HepG2 (cell line): ENCODE data around the gene OGA. TPM values are rescaled to one million over a fixed set of nuclear protein-coding genes. Genes with fewer than 3 reads are reported as not detected.
A peak's percentile ranks its signal among the peaks of the same experiment; 100 is the strongest.

ENCODE experiments used
- CBFB ChIP-seq: sonication (generic); formaldehyde crosslinking; IDR thresholded peaks from 2 replicates; pipeline ENCODE4 v1.4.0; 2020; ENCODE audit warnings: missing genetic modification reagents
- CENPT ChIP-seq: sonication (generic); formaldehyde crosslinking; IDR thresholded peaks from 2 replicates; pipeline ENCODE4 v1.8.0; 2022; ENCODE audit warnings: low read depth, mild to moderate bottlenecking, moderate library complexity, missing genetic modification reagents
- HHEX ChIP-seq: IDR thresholded peaks from 2 replicates; pipeline ENCODE4 v1.6.1; 2016; ENCODE audit warnings: control low read depth
- HOXD1 ChIP-seq: sonication (generic); formaldehyde crosslinking; IDR thresholded peaks from 2 replicates; pipeline ENCODE4 v1.5.0; 2020; ENCODE audit warnings: missing genetic modification reagents
- MED1 ChIP-seq: sonication (generic); formaldehyde crosslinking; IDR thresholded peaks from 2 replicates; pipeline ENCODE4 v1.4.0; 2020; ENCODE audit warnings: missing genetic modification reagents
- MEF2D ChIP-seq: sonication (generic); formaldehyde crosslinking; IDR thresholded peaks from 2 replicates; pipeline ENCODE4 v1.5.1; 2020; ENCODE audit warnings: mild to moderate bottlenecking, missing genetic modification reagents
- REXO4 ChIP-seq: sonication (generic); formaldehyde crosslinking; IDR thresholded peaks from 2 replicates; pipeline ENCODE4 v1.8.0; 2022; ENCODE audit warnings: missing genetic modification reagents, mild to moderate bottlenecking, borderline replicate concordance
- RFX3 ChIP-seq: IDR thresholded peaks from 2 replicates; pipeline ENCODE4 v1.6.1; 2016; ENCODE audit warnings: missing biosample characterization, missing genetic modification reagents
- RXRB ChIP-seq: IDR thresholded peaks from 2 replicates; pipeline ENCODE4 v1.6.1; 2016; ENCODE audit warnings: borderline replicate concordance, missing genetic modification reagents, missing compliant biosample characterization
- SOX5 ChIP-seq: IDR thresholded peaks from 2 replicates; pipeline ENCODE4 v1.6.1; 2016; ENCODE audit warnings: borderline replicate concordance
- SRSF4 ChIP-seq: fragments of 200-400 bp; formaldehyde crosslinking; IDR thresholded peaks from one replicate; pipeline ENCODE4 v1.6.1; 2018; ENCODE audit warnings: mild to moderate bottlenecking, low read depth, low read length, moderate library complexity; ENCODE audit not compliant: poor library complexity, severe bottlenecking
- TMF1 ChIP-seq: sonication (generic); formaldehyde crosslinking; IDR thresholded peaks from 2 replicates; pipeline ENCODE4 v1.8.1; 2022; ENCODE audit warnings: low read depth, missing genetic modification reagents
- ZNF3 ChIP-seq: IDR thresholded peaks from 2 replicates; pipeline ENCODE4 v1.7.0; 2017; ENCODE audit warnings: inconsistent platforms
- ZNF430 ChIP-seq: sonication (generic); formaldehyde crosslinking; IDR thresholded peaks from 2 replicates; pipeline ENCODE4 v1.9.0; 2021; ENCODE audit warnings: mild to moderate bottlenecking, missing genetic modification reagents
- ZNF44 ChIP-seq: sonication (generic); formaldehyde crosslinking; IDR thresholded peaks from 2 replicates; pipeline ENCODE4 v1.5.1; 2020; ENCODE audit warnings: mild to moderate bottlenecking, missing genetic modification reagents
- ZNF564 ChIP-seq: sonication (generic); formaldehyde crosslinking; IDR thresholded peaks from 2 replicates; pipeline ENCODE4 v1.8.1; 2023; ENCODE audit warnings: mild to moderate bottlenecking, missing genetic modification reagents
- ZNF761 ChIP-seq: sonication (generic); formaldehyde crosslinking; conservative IDR thresholded peaks from 2 replicates; pipeline ENCODE4 v1.4.0; 2020; ENCODE audit warnings: mild to moderate bottlenecking, missing genetic modification reagents
- ZNF816 ChIP-seq: sonication (generic); formaldehyde crosslinking; IDR thresholded peaks from 2 replicates; pipeline ENCODE4 v1.8.0; 2022; ENCODE audit warnings: missing genetic modification reagents, mild to moderate bottlenecking, borderline replicate concordance
- polyA plus RNA-seq, 8 experiments: library from polyadenylated mRNA; depleted of rRNA in 3 of 8; stranded (reverse) in 7 of 8; unstranded in 1 of 8; fragments of >200 nt; fragmentation: Illumina TruSeq in 4 of 8; extraction: Trizol in 4 of 8; gene quantifications; 2 replicates each; pipeline versions ENCODE4 v1.2.1 to v1.2.3, GENCODE V29; 2011 to 2016; ENCODE audit warnings: low read depth in 4 of 8, missing spikeins in 1 of 8, mixed read lengths in 1 of 8; ENCODE audit not compliant: insufficient read depth in 1 of 8
- total RNA-seq, 5 experiments: library from RNA; depleted of rRNA; stranded (reverse); fragments of >200 nt; fragmentation: Illumina TruSeq; extraction: Trizol; gene quantifications; 2 replicates each; pipeline ENCODE4 v1.2.3, GENCODE V29; 2016; ENCODE audit warnings: low read depth in 1 of 5
- TF ChIP-seq, protein P1 (sequence below): sonication (generic); formaldehyde crosslinking; IDR thresholded peaks from 2 replicates; pipeline ENCODE4 v1.5.1; 2020; ENCODE audit warnings: mild to moderate bottlenecking, missing genetic modification reagents, borderline replicate concordance
- TF ChIP-seq, protein P2 (sequence below), 2 experiments: sonication (generic) in 1 of 2; formaldehyde crosslinking in 1 of 2; IDR thresholded peaks; 2 replicates each; pipeline versions ENCODE4 v1.5.1 to v1.6.1; 2011 to 2020; ENCODE audit warnings: borderline replicate concordance in 1 of 2, low read depth in 1 of 2, low read length in 1 of 2, mild to moderate bottlenecking in 1 of 2, missing genetic modification reagents in 1 of 2, moderate library complexity in 1 of 2
- TF ChIP-seq, protein P3 (sequence below): sonication (generic); formaldehyde crosslinking; IDR thresholded peaks from 2 replicates; pipeline ENCODE4 v1.4.0; 2020; ENCODE audit warnings: missing genetic modification reagents, borderline replicate concordance
- TF ChIP-seq, protein P4 (sequence below): sonication (generic); formaldehyde crosslinking; IDR thresholded peaks from 2 replicates; pipeline ENCODE4 v1.4.0; 2020; ENCODE audit warnings: mild to moderate bottlenecking, missing genetic modification reagents, borderline replicate concordance

The OGA gene
- total and polyA plus RNA-seq, 2 of the 13 experiments (the other 11 are each of a cell fraction or from before 2014, with no cell fraction given), result 33.2 to 39.8 TPM

DNA sequence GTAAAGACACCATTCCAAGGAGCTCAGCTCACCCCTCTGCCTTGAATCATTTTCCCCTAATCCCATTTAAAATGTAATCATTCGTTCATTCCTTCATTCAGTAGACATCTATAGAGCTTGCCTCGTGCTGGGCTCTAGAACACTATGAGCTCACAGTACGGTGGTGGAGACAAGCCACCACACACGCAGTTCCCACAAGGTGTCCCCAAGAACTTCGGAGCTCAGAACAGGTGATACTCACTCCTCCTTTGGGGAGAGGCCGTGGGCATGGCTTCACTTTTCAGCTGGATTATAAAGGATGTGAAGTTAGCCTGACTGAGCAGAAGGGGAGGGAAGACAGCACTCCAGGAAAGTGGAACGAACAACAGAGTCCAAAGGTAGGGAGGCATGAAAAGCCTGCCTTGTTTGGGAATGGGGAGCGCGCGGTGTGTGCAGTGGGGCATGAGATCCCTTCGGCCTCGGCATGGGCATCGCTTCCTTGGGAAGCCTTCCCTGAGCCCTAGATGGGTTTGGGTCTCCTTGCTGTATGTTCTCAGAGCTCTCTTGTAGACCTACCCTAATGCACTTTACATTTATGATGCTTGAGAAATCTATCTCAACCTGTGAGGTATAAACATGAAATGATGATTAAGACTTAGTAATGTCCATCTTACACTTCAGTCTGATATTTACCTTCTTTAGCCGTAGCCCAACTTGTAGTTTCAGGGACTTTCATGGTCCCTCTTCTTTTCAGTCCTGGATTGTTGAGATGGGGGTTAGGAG is 809 bp upstream of the OGA start (continued):
- TF ChIP-seq, protein P1, sequence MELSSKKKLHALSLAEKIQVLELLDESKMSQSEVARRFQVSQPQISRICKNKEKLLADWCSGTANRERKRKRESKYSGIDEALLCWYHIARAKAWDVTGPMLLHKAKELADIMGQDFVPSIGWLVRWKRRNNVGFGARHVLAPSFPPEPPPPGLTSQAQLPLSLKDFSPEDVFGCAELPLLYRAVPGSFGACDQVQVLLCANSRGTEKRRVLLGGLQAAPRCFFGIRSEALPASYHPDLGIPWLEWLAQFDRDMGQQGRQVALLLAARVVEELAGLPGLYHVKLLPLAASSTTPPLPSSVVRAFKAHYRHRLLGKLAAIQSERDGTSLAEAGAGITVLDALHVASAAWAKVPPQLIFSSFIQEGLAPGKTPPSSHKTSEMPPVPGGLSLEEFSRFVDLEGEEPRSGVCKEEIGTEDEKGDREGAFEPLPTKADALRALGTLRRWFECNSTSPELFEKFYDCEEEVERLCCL (CRISPR knock-in tag), result no peak
- 0 out of 2 replicates have a peak, but pooled peaks have one; percentile 23 for TF ChIP-seq ZNF816 (CRISPR knock-in tag)
- TF ChIP-seq MEF2D (CRISPR knock-in tag), result no peak
- TF ChIP-seq SRSF4, result no peak
- no peak for TF ChIP-seq ZNF44 (CRISPR knock-in tag)
- TF ChIP-seq ZNF564 (CRISPR knock-in tag), result no peak; the same call in 1 of the 2 replicates
- TF ChIP-seq SOX5 (CRISPR knock-in tag), result no peak
- TF ChIP-seq MED1 (CRISPR knock-in tag), result no peak
- no peak for TF ChIP-seq ZNF430
- TF ChIP-seq HOXD1 (CRISPR knock-in tag), result no peak
- no peak for TF ChIP-seq RXRB (CRISPR knock-in tag)
- no peak for TF ChIP-seq REXO4 (CRISPR knock-in tag)
- TF ChIP-seq TMF1 (CRISPR knock-in tag), result no peak
- no peak for TF ChIP-seq RFX3 (CRISPR knock-in tag)
- TF ChIP-seq CENPT (CRISPR knock-in tag), result 0 out of 2 replicates have a peak, but pooled peaks have one; percentile 17
- no peak for TF ChIP-seq ZNF761 (CRISPR knock-in tag)
- no peak for TF ChIP-seq HHEX (CRISPR knock-in tag)
- TF ChIP-seq ZNF3 (CRISPR knock-in tag), result no peak
- TF ChIP-seq CBFB (CRISPR knock-in tag), result no peak
- TF ChIP-seq, protein P2, sequence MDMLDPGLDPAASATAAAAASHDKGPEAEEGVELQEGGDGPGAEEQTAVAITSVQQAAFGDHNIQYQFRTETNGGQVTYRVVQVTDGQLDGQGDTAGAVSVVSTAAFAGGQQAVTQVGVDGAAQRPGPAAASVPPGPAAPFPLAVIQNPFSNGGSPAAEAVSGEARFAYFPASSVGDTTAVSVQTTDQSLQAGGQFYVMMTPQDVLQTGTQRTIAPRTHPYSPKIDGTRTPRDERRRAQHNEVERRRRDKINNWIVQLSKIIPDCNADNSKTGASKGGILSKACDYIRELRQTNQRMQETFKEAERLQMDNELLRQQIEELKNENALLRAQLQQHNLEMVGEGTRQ (IDR thresholded peaks at IDR 0.05; ENCODE audit: low read depth, low read length), result no peak
- TF ChIP-seq, protein P2 (CRISPR knock-in tag; IDR thresholded peaks at IDR 0.05; ENCODE audit: borderline replicate concordance), result peak; percentile 33; the same call in 1 of the 2 replicates
- TF ChIP-seq, protein P3, sequence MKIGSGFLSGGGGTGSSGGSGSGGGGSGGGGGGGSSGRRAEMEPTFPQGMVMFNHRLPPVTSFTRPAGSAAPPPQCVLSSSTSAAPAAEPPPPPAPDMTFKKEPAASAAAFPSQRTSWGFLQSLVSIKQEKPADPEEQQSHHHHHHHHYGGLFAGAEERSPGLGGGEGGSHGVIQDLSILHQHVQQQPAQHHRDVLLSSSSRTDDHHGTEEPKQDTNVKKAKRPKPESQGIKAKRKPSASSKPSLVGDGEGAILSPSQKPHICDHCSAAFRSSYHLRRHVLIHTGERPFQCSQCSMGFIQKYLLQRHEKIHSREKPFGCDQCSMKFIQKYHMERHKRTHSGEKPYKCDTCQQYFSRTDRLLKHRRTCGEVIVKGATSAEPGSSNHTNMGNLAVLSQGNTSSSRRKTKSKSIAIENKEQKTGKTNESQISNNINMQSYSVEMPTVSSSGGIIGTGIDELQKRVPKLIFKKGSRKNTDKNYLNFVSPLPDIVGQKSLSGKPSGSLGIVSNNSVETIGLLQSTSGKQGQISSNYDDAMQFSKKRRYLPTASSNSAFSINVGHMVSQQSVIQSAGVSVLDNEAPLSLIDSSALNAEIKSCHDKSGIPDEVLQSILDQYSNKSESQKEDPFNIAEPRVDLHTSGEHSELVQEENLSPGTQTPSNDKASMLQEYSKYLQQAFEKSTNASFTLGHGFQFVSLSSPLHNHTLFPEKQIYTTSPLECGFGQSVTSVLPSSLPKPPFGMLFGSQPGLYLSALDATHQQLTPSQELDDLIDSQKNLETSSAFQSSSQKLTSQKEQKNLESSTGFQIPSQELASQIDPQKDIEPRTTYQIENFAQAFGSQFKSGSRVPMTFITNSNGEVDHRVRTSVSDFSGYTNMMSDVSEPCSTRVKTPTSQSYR (CRISPR knock-in tag), result peak; percentile 12; the same call in 1 of the 2 replicates
- TF ChIP-seq, protein P4, sequence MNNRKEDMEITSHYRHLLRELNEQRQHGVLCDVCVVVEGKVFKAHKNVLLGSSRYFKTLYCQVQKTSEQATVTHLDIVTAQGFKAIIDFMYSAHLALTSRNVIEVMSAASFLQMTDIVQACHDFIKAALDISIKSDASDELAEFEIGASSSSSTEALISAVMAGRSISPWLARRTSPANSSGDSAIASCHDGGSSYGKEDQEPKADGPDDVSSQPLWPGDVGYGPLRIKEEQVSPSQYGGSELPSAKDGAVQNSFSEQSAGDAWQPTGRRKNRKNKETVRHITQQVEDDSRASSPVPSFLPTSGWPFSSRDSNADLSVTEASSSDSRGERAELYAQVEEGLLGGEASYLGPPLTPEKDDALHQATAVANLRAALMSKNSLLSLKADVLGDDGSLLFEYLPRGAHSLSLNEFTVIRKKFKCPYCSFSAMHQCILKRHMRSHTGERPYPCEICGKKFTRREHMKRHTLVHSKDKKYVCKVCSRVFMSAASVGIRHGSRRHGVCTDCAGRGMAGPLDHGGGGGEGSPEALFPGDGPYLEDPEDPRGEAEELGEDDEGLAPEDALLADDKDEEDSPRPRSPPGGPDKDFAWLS (CRISPR knock-in tag), result no peak
